IPS DF 6.9 (cell line): Measurements from ENCODE around the gene CACNB3.
A peak's percentile ranks its signal among the peaks of the same experiment; 100 is the strongest.

ENCODE experiments used
- DNase-seq: peaks from one replicate; pipeline ENCODE4 v3.0.0-alpha.2; 2013; ENCODE audit warnings: low read depth, low spot score
- H3K27ac ChIP-seq: one replicate; pipeline ENCODE4 v1.5.1; 2013; ENCODE audit warnings: low read length, control low read depth
- H3K27me3 ChIP-seq: 2 replicates; pipeline ENCODE4 v1.6.1; 2013; ENCODE audit warnings: mild to moderate bottlenecking, low read length; ENCODE audit not compliant: control insufficient read depth, insufficient read depth
- H3K36me3 ChIP-seq: 2 replicates; pipeline ENCODE4 v1.6.1; 2013; ENCODE audit warnings: low read length; ENCODE audit not compliant: control insufficient read depth, insufficient read depth
- H3K4me1 ChIP-seq: 2 replicates; pipeline ENCODE4 v1.6.1; 2013; ENCODE audit warnings: low read length; ENCODE audit not compliant: control insufficient read depth, insufficient read depth
- H3K4me3 ChIP-seq: 2 replicates; pipeline ENCODE4 v1.5.1; 2013; ENCODE audit warnings: mild to moderate bottlenecking, low read length
- H3K9me3 ChIP-seq: 2 replicates; pipeline ENCODE4 v1.6.1; 2013; ENCODE audit warnings: low read length, inconsistent platforms; ENCODE audit not compliant: control insufficient read depth, insufficient read depth
- WGBS: extraction: QIAGEN DNeasy Blood & Tissue Kit; methylation state at CpG from one replicate; pipeline ENCODE4 v1.1.7; 2013; ENCODE audit warnings: mixed read lengths, missing lambda C conversion rate; ENCODE audit not compliant: insufficient read length, insufficient coverage; 5-methylcytosine and 5-hydroxymethylcytosine counted together

Gene CACNB3

DNA sequence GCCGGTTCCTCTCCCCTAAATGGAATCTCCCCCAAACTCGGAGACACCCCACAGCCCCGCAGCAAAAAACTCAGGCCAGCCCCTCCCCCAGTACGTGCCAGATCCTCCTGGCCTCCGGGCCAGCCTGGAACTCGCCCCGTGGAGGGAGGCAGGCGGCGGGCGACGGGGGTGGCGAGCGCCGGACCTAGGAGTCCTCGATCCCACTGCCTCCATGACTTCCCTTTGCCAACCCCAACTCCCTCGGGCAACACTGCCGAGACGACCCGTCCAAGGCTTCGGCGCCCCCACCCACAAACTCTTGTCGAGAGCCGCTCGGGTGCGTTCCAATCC lies 29.8 kb upstream of the CACNB3 start:
- DNase-seq = no peak
- Histone ChIP-seq H3K36me3 (no peaks in the 10 kb centered on the region), H3K27ac (no peak overlapping the region), H3K27me3 (no peaks in the 10 kb centered on the region), H3K9me3 (no peaks in the 10 kb centered on the region), H3K4me3 (peak overlapping the region; percentile 65; the same call in 1 of the 2 replicates), H3K4me1 (peaks cover 2% of the 10 kb centered on the region; the same call in 1 of the 2 replicates)
- WGBS = no CpG with 5 or more reads among the region's 25 CpGs

DNA sequence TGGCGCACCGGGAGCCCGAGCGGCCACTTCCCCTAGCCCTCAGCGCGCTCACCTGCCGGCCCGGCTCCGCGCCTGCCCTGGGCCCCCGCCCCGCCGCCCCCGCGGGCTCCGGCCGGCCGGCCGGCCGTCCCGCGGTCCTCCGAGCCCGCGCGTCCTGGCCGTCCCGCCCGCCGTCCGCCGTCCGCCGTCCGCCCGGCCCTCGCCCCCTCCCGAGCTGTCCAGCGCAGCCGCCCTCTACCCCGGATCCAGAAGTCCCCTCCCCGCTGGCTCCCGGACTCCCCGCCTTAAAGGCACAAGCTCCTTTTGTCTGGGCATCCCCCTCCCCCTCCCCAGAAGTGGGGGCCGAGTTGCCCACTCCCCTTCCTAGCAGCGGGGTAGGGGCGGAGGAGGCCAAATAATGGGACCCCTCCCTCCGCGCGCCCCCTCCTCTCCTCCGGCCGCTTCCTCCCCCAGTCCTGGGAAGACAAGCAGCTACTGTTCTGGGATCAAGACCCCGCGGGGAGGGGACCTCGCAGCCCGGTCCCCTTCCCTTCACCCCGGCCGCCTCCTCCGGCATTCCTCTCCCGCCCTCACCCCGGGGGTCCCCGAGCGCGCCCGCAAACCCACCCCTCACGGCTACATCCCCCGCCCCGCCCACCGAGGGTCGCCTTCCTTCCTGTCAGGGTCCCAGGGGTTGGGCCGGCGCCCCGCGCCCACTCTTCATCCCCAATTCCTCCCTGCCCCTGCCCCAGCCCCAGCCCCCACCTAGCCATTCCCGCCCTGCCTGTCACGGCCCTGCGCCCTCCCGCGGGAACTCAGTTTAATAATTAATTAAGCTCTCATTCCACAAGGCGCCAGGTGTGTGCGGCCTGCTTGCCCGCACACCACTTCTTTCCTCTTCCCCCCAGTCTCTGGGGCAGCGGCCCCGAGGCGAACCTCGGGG lies 29.2 kb upstream of the CACNB3 start, which contains the start of gene ADCY6:
Gene ADCY6 (minus strand): TSS at position 236 of the 922 bp plus-strand sequence. CDS start 5,655 bp downstream, outside the sequence.
- no CpG with 5 or more reads among the region's 86 CpGs for WGBS
- Histone ChIP-seq H3K4me3 (peak within 1 kb of the TSS; percentile 65; the same call in 1 of the 2 replicates), H3K4me1 (peaks cover 2% of the 10 kb centered on the region; the same call in 1 of the 2 replicates), H3K36me3 (no peaks in the 10 kb centered on the region), H3K27me3 (no peaks in the 10 kb centered on the region), H3K9me3 (no peaks in the 10 kb centered on the region), H3K27ac (no peak within 1 kb of the TSS)
- peak; percentile 52 for DNase-seq

DNA sequence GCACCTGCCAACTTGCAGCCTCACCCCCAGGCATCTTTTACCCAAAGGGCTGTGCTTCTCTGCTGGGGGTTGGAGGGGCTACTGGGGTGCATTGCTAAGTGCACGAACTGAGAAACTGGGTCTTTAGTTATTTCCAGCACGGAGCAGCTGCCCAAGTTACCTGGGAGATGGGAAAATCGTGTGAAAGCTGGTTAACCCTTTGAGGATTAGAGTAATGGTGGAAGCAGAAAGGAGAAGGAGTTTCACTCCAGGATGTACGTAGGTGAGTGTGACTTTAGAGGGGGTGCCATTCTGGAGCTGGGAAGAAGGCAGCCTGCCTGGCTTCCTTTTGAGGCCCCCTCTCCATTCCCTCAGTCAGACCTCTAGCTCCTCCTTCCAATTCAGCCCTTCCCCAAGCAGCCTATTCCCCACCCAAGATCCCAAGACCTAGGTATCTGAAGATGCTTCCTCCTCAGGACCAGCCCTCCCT lies 28.4 kb upstream of the CACNB3 start:
- Histone ChIP-seq H3K9me3 (no peaks in the 10 kb centered on the region), H3K4me1 (peaks cover 2% of the 10 kb centered on the region; the same call in 1 of the 2 replicates), H3K36me3 (no peaks in the 10 kb centered on the region), H3K4me3 (peak overlapping the region; percentile 65; the same call in 1 of the 2 replicates), H3K27ac (no peak overlapping the region), H3K27me3 (no peaks in the 10 kb centered on the region)
- DNase-seq = no peak
- WGBS = no CpG with 5 or more reads among the region's 4 CpGs

DNA sequence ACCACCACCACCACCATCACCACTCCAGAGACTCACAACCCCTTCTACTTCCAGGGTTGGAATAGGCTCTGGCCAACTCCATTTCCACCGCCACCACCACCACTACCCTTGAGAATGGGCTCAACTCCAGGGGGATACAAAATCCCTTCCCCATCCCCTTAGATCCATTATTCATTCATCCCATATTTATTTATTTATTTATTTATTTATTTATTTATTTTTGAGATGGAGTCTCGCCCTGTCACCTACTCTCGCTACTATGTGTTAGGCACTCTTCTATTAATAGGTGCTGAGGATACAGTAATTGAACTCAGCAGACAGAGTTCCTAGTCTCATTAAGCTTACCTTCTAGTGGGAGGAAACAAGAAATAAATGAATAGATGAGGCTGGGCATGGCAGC lies 24.6 kb upstream of the CACNB3 start:
- no peak overlapping the region for H3K27ac ChIP-seq
- no peaks in the 10 kb centered on the region for H3K4me1 ChIP-seq
- H3K36me3 ChIP-seq = no peaks in the 10 kb centered on the region
- WGBS = no CpG with 5 or more reads among the region's 3 CpGs
- no peaks in the 10 kb centered on the region for H3K27me3 ChIP-seq
- H3K9me3 ChIP-seq = no peaks in the 10 kb centered on the region
- no peak overlapping the region for H3K4me3 ChIP-seq
- DNase-seq = no peak

DNA sequence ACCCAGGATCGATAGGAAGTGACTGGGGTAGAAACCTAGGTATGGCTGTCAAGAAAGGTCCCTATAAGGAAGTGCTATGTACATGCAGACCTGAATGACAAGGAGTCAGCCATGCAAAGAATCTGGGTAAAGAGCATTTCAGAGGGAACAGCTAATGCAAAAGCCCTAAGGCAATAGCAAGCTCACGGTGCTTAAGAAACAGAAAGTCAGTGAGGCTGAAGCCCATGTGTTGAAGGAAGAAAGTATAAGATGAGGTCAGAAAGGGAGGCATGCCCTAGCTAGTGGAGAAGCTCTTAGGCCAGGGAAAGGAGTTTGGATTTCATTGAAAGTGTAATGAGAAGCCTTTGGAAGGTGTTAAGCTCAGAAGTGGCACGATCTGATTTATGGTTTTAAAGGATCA lies 23.4 kb upstream of the CACNB3 start:
- DNase-seq = no peak

DNA sequence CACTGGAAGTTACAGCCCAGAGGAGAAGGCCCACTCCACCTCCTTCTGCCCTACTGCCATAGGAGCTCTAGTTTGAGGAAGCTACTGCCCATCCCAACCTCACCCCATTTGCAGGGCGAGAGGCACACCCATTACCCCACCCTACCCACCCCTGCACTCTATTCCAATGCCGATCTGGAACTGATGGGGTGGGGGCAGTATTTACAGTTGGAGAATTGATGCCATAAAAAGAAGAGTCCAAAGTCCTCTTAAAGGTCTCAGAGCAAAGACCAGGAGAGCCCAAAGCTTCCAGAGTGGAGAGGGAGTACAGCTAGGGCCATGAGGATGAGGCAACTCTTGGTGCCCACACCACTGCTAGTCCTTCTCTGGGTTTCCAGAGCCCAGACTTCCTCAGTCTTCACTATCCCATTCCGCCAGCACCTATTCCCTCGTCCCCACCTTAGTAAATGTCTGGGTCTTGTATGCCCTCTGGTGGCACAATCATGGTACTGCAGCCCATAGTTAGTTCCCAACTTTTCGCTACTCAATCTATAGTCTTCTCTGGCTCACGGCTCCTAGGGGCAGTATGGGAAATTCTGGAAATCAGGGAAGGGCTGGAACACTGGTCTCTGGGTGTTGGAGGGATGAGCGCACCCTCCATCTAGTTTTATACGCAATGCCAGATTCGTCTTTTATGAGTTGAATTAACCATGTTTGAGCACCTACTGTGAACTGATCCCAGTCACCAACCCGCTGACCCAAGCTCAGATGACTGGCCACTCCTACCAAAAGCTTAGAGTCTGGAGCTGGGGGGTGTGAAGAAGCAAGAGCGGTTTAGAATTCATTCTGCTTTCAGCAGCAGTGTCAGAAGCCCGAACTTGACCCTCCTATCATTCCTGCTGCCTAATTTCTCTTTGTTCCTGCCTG lies 22.5 kb upstream of the CACNB3 start:
- Histone ChIP-seq H3K36me3 (no peaks in the 10 kb centered on the region), H3K27me3 (no peaks in the 10 kb centered on the region), H3K4me1 (no peaks in the 10 kb centered on the region), H3K9me3 (no peaks in the 10 kb centered on the region), H3K4me3 (no peak overlapping the region), H3K27ac (no peak overlapping the region)
- no peak for DNase-seq
- no CpG with 5 or more reads among the region's 12 CpGs for WGBS

More for the DNA sequence above, 23.4 kb upstream of the CACNB3 start:
- H3K36me3 ChIP-seq = no peaks in the 10 kb centered on the region
- H3K4me1 ChIP-seq = no peaks in the 10 kb centered on the region
- no peaks in the 10 kb centered on the region for H3K27me3 ChIP-seq
- no peaks in the 10 kb centered on the region for H3K9me3 ChIP-seq
- no CpG with 5 or more reads among the region's 3 CpGs for WGBS
- H3K27ac ChIP-seq = no peak overlapping the region
- H3K4me3 ChIP-seq = no peak overlapping the region

DNA sequence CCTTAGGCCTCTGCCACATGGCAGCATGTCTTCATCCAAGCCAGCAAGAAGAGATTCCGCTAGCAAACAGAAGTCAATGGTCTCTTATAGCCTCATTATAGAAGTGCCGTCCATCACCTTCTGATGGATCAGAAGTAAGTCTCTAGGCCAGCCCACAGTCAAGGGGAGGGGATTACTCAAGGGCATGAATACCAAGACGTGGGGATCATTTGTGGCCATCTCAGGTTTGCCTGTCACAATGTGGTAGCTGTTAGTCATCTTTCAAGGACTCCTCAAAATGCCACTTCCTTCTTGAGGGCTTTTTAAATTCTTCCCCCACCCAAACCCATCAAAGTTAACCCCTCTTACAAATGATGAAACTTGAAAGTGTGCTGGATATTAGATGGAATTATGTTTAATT lies 21.3 kb upstream of the CACNB3 start:
- Histone ChIP-seq H3K27me3 (no peaks in the 10 kb centered on the region), H3K4me1 (no peaks in the 10 kb centered on the region), H3K9me3 (no peaks in the 10 kb centered on the region), H3K4me3 (no peak overlapping the region), H3K36me3 (no peaks in the 10 kb centered on the region), H3K27ac (no peak overlapping the region)
- no peak for DNase-seq
- WGBS = no CpG with 5 or more reads among the region's 3 CpGs

- Histone ChIP-seq H3K27ac (no peak overlapping the region), H3K4me3 (no peak overlapping the region), H3K9me3 (no peaks in the 10 kb centered on the region), H3K27me3 (no peaks in the 10 kb centered on the region), H3K36me3 (no peaks in the 10 kb centered on the region), H3K4me1 (no peaks in the 10 kb centered on the region)
- DNase-seq = no peak
- WGBS = no CpG with 5 or more reads among the region's 14 CpGs
Observed at GRCh38 chr12:48800457-48800856, 17.8 kb upstream of the CACNB3 start.

- no CpG with 5 or more reads among the region's 14 CpGs for WGBS
- Histone ChIP-seq H3K27ac (no peak overlapping the region), H3K36me3 (no peaks in the 10 kb centered on the region), H3K9me3 (no peaks in the 10 kb centered on the region), H3K4me3 (no peak overlapping the region), H3K27me3 (no peaks in the 10 kb centered on the region), H3K4me1 (no peaks in the 10 kb centered on the region)
- no peak for DNase-seq
Observed at GRCh38 chr12:48800971-48801370, 17.3 kb upstream of the CACNB3 start.

- Histone ChIP-seq H3K27me3 (no peaks in the 10 kb centered on the region), H3K36me3 (no peaks in the 10 kb centered on the region), H3K4me3 (no peak overlapping the region), H3K9me3 (no peaks in the 10 kb centered on the region), H3K27ac (no peak overlapping the region), H3K4me1 (no peaks in the 10 kb centered on the region)
- no peak for DNase-seq
- WGBS = no CpG with 5 or more reads among the region's 1 CpG
Observed at GRCh38 chr12:48803675-48804074, 14.6 kb upstream of the CACNB3 start.
